GM18517 (cell line): ENCODE results near the gene PFKL.

Experiments used
- ATAC-seq: cut with Tn5 transposase; IDR thresholded peaks from one replicate; pipeline ENCODE4 v1.9.1; 2021; ENCODE audit warnings: mild to moderate bottlenecking, moderate library complexity; ENCODE audit not compliant: unreplicated experiment

The PFKL gene

DNA sequence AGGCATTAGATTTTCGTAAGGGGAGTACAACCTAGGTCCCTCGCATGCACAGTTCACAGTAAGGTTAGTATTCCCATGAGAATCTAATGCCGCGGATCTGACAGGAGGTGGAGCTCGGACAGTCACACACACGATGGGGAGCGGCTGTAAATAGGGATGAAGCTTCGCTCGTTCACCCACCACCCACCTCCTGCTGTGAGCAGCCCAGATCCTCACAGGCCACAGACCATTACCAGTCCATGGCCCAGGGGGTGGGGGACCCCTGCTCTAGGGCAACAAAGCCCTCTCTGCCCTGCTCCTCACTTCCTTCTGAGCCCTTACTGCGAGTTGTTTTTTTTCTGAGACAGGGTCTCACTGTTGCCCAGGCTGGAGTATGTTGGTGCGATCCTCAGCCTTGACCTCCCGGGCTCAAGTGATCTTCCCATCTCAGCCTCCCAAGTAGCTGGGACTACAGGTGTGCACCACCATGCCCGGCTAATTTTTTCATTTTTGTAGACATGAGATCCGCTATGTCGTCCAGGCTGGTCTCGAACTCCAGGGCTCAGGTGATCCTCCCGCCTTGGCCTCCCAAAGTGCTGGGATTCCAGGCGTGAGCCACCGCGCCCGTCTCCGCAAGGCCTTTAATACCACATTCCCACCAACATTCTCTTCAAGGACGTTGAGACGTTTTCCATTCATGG is 74.9 kb downstream of the PFKL start:
- ATAC-seq = no peak

DNA sequence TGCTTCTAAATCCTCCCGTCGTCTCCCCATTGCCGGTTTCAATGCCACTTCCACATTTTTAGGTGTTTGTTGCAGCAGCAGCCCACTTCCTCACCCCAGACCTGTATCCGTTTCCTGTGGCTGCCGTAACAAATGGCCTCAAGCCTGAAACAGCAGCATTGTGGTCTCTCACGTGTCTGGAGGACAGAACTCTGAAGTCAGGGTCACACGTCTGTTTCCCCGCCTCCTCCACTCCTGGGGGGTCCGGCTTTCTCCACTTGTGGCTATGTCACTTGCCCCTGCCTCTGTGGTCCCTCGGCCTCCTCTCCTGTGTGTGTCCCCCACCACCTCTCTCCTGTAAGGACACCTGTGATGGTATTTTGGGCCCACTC is 75.4 kb downstream of the PFKL start:
- no peak for ATAC-seq

DNA sequence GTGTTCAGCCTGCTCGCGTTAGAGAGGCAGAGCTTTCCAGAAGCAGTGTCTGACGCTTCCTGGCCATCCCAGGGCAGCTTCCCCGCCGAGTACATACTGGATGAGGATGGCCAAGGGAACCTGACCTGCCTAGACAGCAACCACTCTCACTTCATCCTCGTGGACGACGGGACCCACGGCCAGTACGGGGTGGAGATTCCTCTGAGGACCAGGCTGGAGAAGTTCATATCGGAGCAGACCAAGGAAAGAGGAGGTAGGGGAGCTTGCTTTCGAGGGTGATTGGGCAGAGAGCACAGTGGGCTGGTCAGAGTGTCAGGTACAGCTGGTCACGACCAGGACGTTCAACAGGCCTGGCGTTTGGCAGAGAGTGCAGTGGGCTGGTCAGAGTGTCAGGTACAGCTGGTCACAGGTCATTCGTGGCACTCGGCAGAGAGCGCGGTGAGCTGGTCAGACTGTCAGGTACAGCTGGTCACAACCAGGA is 75.9 kb downstream of the PFKL start:
- ATAC-seq = no peak

DNA sequence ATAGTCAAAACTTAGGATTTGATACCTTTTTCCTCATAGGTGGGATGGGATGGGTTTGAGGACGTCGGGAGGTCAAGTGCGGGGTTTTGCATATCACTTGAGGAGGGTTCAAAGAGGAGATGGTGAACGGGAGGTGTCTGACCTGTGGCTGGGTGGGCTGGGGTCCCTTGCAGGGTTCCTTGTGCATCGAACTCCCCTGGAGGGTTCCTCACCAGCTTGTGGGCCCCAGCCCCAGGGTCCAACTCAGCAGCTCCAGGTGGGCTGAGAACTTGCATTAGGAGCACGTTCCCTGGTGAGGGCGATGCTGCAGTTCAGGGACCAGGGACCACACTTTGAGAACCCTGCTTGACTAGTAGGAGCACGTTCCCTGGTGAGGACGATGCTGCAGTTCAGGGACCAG is 76.8 kb downstream of the PFKL start:
- ATAC-seq = no peak
